Spinal cord (tissue), 10 donors: ENCODE data around the gene THRSP. TPM values are rescaled to one million over a fixed set of nuclear protein-coding genes. Genes with fewer than 3 reads are reported as not detected.

Source experiments
- DNase-seq, 6 donors: peaks; one replicate each; pipeline versions ENCODE4 v3.0.0 to v3.0.0-alpha.2; 2013 to 2015; ENCODE audit warnings: low spot score in 6 of 6, low read depth in 4 of 6
- H3K27ac ChIP-seq: one replicate; pipeline ENCODE4 v1.5.1; 2013; ENCODE audit warnings: low read depth, low read length, control low read depth
- H3K27me3 ChIP-seq: one replicate; pipeline ENCODE4 v1.6.1; 2013; ENCODE audit warnings: low read length; ENCODE audit not compliant: control insufficient read depth, insufficient read depth
- H3K36me3 ChIP-seq: one replicate; pipeline ENCODE4 v1.6.1; 2013; ENCODE audit warnings: low read length; ENCODE audit not compliant: control insufficient read depth, insufficient read depth
- H3K4me1 ChIP-seq: one replicate; pipeline ENCODE4 v1.6.1; 2013; ENCODE audit warnings: low read length; ENCODE audit not compliant: control insufficient read depth, insufficient read depth
- H3K4me3 ChIP-seq: one replicate; pipeline ENCODE4 v1.5.1; 2013; ENCODE audit warnings: low read depth, low read length, control low read depth
- H3K9me3 ChIP-seq: one replicate; pipeline ENCODE4 v1.6.1; 2013; ENCODE audit warnings: low read length; ENCODE audit not compliant: control insufficient read depth, insufficient read depth
- WGBS: methylation state at CpG from one replicate; pipeline ENCODE4 v1.1.5; 2013; ENCODE audit warnings: missing lambda C conversion rate; ENCODE audit not compliant: insufficient coverage; 5-methylcytosine and 5-hydroxymethylcytosine counted together
- polyA plus RNA-seq, 2 donors: library from polyadenylated mRNA; unstranded; fragments of 120-200 nt; gene quantifications; one replicate each; pipeline ENCODE4 v1.2.1, GENCODE V29; 2013; ENCODE audit not compliant: insufficient read length in 2 of 2
- total RNA-seq, 2 donors: library from RNA; depleted of rRNA in 1 of 2; stranded (reverse); fragments of 120-200 nt in 1 of 2; fragments of >200 nt in 1 of 2; gene quantifications; one replicate each; pipeline versions ENCODE4 v1.2.3 to v1.2.4, GENCODE V29; 2013 to 2014
- donor health status: healthy.

Gene THRSP
- total and polyA plus RNA-seq, 4 donors = 0.11 to 0.41 (median 0.24) TPM

GRCh38 chr11:78100676-78101472 lies 37.2 kb downstream of the THRSP start:
- peak in 4 of 6 donors; percentile 64 to 92 (median 80) for DNase-seq
- Histone ChIP-seq H3K4me1 (no peaks in the 10 kb centered on the region), H3K27ac (peak overlapping the region; percentile 58), H3K36me3 (peaks cover 6% of the 10 kb centered on the region), H3K4me3 (no peak overlapping the region), H3K9me3 (no peaks in the 10 kb centered on the region), H3K27me3 (no peaks in the 10 kb centered on the region)
- WGBS = 30% methylated on average over 2 of the region's 2 CpGs

GRCh38 chr11:78109081-78110015 lies 45.7 kb downstream of the THRSP start:
- no peaks in the 10 kb centered on the region for H3K27me3 ChIP-seq

GRCh38 chr11:78110351-78110750 lies 46.7 kb downstream of the THRSP start:
- Histone ChIP-seq H3K9me3 (no peaks in the 10 kb centered on the region), H3K4me3 (no peak overlapping the region), H3K4me1 (no peaks in the 10 kb centered on the region), H3K27me3 (no peaks in the 10 kb centered on the region), H3K36me3 (peaks cover 6% of the 10 kb centered on the region), H3K27ac (no peak overlapping the region)
- no peak for DNase-seq
- WGBS = 97% methylated on average over 3 of the region's 5 CpGs

More at GRCh38 chr11:78109081-78110015, 45.7 kb downstream of the THRSP start:
- peaks cover 6% of the 10 kb centered on the region for H3K36me3 ChIP-seq
- no peaks in the 10 kb centered on the region for H3K4me1 ChIP-seq
- WGBS = 39% methylated on average over 3 of the region's 3 CpGs
- peak in 3 of 6 donors; percentile 5 to 96 (median 82) for DNase-seq
- H3K9me3 ChIP-seq = no peaks in the 10 kb centered on the region
- no peak overlapping the region for H3K27ac ChIP-seq
- no peak overlapping the region for H3K4me3 ChIP-seq

- no peaks in the 10 kb centered on the region for H3K27me3 ChIP-seq
- no peaks in the 10 kb centered on the region for H3K9me3 ChIP-seq
- H3K36me3 ChIP-seq = peaks cover 6% of the 10 kb centered on the region
- DNase-seq = no peak
- H3K4me1 ChIP-seq = no peaks in the 10 kb centered on the region
- no peak overlapping the region for H3K27ac ChIP-seq
- H3K4me3 ChIP-seq = no peak overlapping the region
- 100% methylated on average over 2 of the region's 2 CpGs for WGBS
Observed at GRCh38 chr11:78110830-78111229, 47.2 kb downstream of the THRSP start.

- Histone ChIP-seq H3K36me3 (peaks cover 4% of the 10 kb centered on the region), H3K4me3 (no peak overlapping the region), H3K27me3 (no peaks in the 10 kb centered on the region), H3K4me1 (no peaks in the 10 kb centered on the region), H3K27ac (no peak overlapping the region), H3K9me3 (no peaks in the 10 kb centered on the region)
- no peak for DNase-seq
- no CpG with 5 or more reads among the region's 2 CpGs for WGBS
Observed at GRCh38 chr11:78111298-78111697, 47.6 kb downstream of the THRSP start.

- H3K27ac ChIP-seq = no peak overlapping the region
- DNase-seq = peak in 1 of 6 donors; percentile 10
Observed at GRCh38 chr11:78112582-78113275, 49.1 kb downstream of the THRSP start.

More at GRCh38 chr11:78112582-78113275, 49.1 kb downstream of the THRSP start:
- 38% methylated on average over 4 of the region's 6 CpGs for WGBS
- no peak overlapping the region for H3K4me3 ChIP-seq
- no peaks in the 10 kb centered on the region for H3K9me3 ChIP-seq
- no peaks in the 10 kb centered on the region for H3K27me3 ChIP-seq
- peaks cover 6% of the 10 kb centered on the region for H3K36me3 ChIP-seq
- H3K4me1 ChIP-seq = no peaks in the 10 kb centered on the region

Other genes with a start within 250 kb of the THRSP start
- 10 to 100 TPM; 69.8 to 80.3 TPM for gene RSF1, start 243.1 kb upstream of the THRSP start, total RNA-seq
- gene RSF1, start 243.1 kb upstream of the THRSP start, polyA plus RNA-seq = 10 to 100 TPM; 37.7 to 57.2 TPM
- gene AAMDC, start 242.7 kb upstream of the THRSP start, total RNA-seq = 10 to 100 TPM in 1 of 2 donors, 1 to 10 TPM in 1; 9.0 to 55.7 TPM
- gene AAMDC, start 242.7 kb upstream of the THRSP start, polyA plus RNA-seq = 10 to 100 TPM; 22.5 to 32.5 TPM
- 10 to 100 TPM; 31.9 to 42.3 TPM for gene INTS4, start 69.2 kb upstream of the THRSP start, total RNA-seq
- gene INTS4, start 69.2 kb upstream of the THRSP start, polyA plus RNA-seq = 10 to 100 TPM; 25.3 to 27.5 TPM
- 1 to 10 TPM; 3.1 to 6.4 TPM for gene KCTD14, start 40.6 kb upstream of the THRSP start, total RNA-seq
- 1 to 10 TPM; 1.8 to 3.2 TPM for gene KCTD14, start 40.6 kb upstream of the THRSP start, polyA plus RNA-seq
- 100 to 1,000 TPM in 1 of 2 donors, 10 to 100 TPM in 1; 82.2 to 257 TPM for gene NDUFC2, start 16.0 kb downstream of the THRSP start, total RNA-seq
- gene NDUFC2, start 16.0 kb downstream of the THRSP start, polyA plus RNA-seq = 100 to 1,000 TPM; 263 to 275 TPM
- gene ALG8, start 75.8 kb downstream of the THRSP start, total RNA-seq = 10 to 100 TPM; 43.3 to 55.7 TPM
- 10 to 100 TPM; 38.0 to 48.0 TPM for gene ALG8, start 75.8 kb downstream of the THRSP start, polyA plus RNA-seq
- 10 to 100 TPM in 1 of 2 donors, 1 to 10 TPM in 1; 7.6 to 13.8 TPM for gene KCTD21, start 124.8 kb downstream of the THRSP start, total RNA-seq
- gene KCTD21, start 124.8 kb downstream of the THRSP start, polyA plus RNA-seq = 10 to 100 TPM; 15.3 to 17.6 TPM
- 1 to 10 TPM; 7.4 to 8.2 TPM for gene USP35, start 125.1 kb downstream of the THRSP start, total RNA-seq
- 10 to 100 TPM; 14.2 to 14.6 TPM for gene USP35, start 125.1 kb downstream of the THRSP start, polyA plus RNA-seq